Measurements from ENCODE around the gene NR2F1. TPM values are rescaled to one million over a fixed set of nuclear protein-coding genes. Genes with fewer than 3 reads are reported as not detected.
"Not testable (repeated sequence)": the region's sequence is repeated elsewhere in the genome, so short reads cannot be mapped to it uniquely, and the experiment has no call there.

Gene NR2F1
- not detected for total RNA-seq

GRCh38 chr5:93582677-93583438 is at the start of gene NR2F1:
NR2F1 (plus strand) TSS chr5:93583222; CDS start chr5:93585024, 1,802 bp downstream.
- Mint-ChIP-seq H3K36me3 (peaks cover 2% of the 10 kb centered on the region), H3K9me3 (no peaks in the 10 kb centered on the region), H3K27me3 (peaks cover 60% of the 10 kb centered on the region), H3K4me3 (peak within 1 kb of the TSS; percentile 65), H3K4me1 (peaks cover 31% of the 10 kb centered on the region), H3K27ac (no peak within 1 kb of the TSS)
- DNase-seq = no peak

- Mint-ChIP-seq H3K27ac (no peak overlapping the region), H3K36me3 (no peaks in the 10 kb centered on the region), H3K9me3 (peaks cover 3% of the 10 kb centered on the region), H3K4me1 (no peaks in the 10 kb centered on the region), H3K4me3 (no peak overlapping the region), H3K27me3 (peaks cover 26% of the 10 kb centered on the region)
- no peak for DNase-seq
These were observed 37.1 kb upstream of the NR2F1 start for GRCh38 chr5:93545872-93546271.

GRCh38 chr5:93549594-93549993 is 33.4 kb upstream of the NR2F1 start:
- H3K36me3 Mint-ChIP-seq, H3K27ac Mint-ChIP-seq, H3K4me3 Mint-ChIP-seq, DNase-seq, H3K4me1 Mint-ChIP-seq, H3K9me3 Mint-ChIP-seq: not testable (repeated sequence)
- H3K27me3 Mint-ChIP-seq = peaks cover 33% of the 10 kb centered on the region

GRCh38 chr5:93557021-93557604 is 25.9 kb upstream of the NR2F1 start:
- no peak overlapping the region for H3K27ac Mint-ChIP-seq
- no peaks in the 10 kb centered on the region for H3K9me3 Mint-ChIP-seq

GRCh38 chr5:93566091-93566490 is 16.9 kb upstream of the NR2F1 start:
- Mint-ChIP-seq H3K4me3 (no peak overlapping the region), H3K4me1 (peaks cover 8% of the 10 kb centered on the region), H3K27ac (no peak overlapping the region), H3K36me3 (no peaks in the 10 kb centered on the region), H3K9me3 (no peaks in the 10 kb centered on the region), H3K27me3 (peaks cover 64% of the 10 kb centered on the region)
- no peak for DNase-seq

More at GRCh38 chr5:93557021-93557604, 25.9 kb upstream of the NR2F1 start:
- H3K4me3 Mint-ChIP-seq = no peak overlapping the region
- no peaks in the 10 kb centered on the region for H3K4me1 Mint-ChIP-seq
- peaks cover 36% of the 10 kb centered on the region for H3K27me3 Mint-ChIP-seq
- DNase-seq = no peak
- H3K36me3 Mint-ChIP-seq = no peaks in the 10 kb centered on the region

- Mint-ChIP-seq H3K27ac (no peak overlapping the region), H3K9me3 (peaks cover 2% of the 10 kb centered on the region), H3K4me3 (no peak overlapping the region), H3K27me3 (peaks cover 72% of the 10 kb centered on the region), H3K36me3 (peaks cover 1% of the 10 kb centered on the region), H3K4me1 (peaks cover 17% of the 10 kb centered on the region)
- DNase-seq = no peak
These were observed 15.6 kb upstream of the NR2F1 start for GRCh38 chr5:93567424-93567823.

GRCh38 chr5:93569300-93570160 is 13.5 kb upstream of the NR2F1 start:
- H3K4me1 Mint-ChIP-seq = peaks cover 18% of the 10 kb centered on the region
- no peak overlapping the region for H3K4me3 Mint-ChIP-seq
- no peak overlapping the region for H3K27ac Mint-ChIP-seq
- peaks cover 2% of the 10 kb centered on the region for H3K9me3 Mint-ChIP-seq
- DNase-seq = no peak
- peaks cover 79% of the 10 kb centered on the region for H3K27me3 Mint-ChIP-seq
- H3K36me3 Mint-ChIP-seq = peaks cover 1% of the 10 kb centered on the region

GRCh38 chr5:93570294-93571113 is 12.5 kb upstream of the NR2F1 start:
- Mint-ChIP-seq H3K4me3 (no peak overlapping the region), H3K27me3 (peaks cover 88% of the 10 kb centered on the region), H3K27ac (no peak overlapping the region), H3K36me3 (peaks cover 1% of the 10 kb centered on the region), H3K9me3 (peaks cover 2% of the 10 kb centered on the region), H3K4me1 (peaks cover 18% of the 10 kb centered on the region)
- no peak for DNase-seq

- DNase-seq = no peak
- Mint-ChIP-seq H3K27me3 (peaks cover 94% of the 10 kb centered on the region), H3K27ac (no peak overlapping the region), H3K9me3 (peaks cover 2% of the 10 kb centered on the region), H3K4me3 (peak overlapping the region; percentile 35), H3K4me1 (peaks cover 18% of the 10 kb centered on the region), H3K36me3 (peaks cover 1% of the 10 kb centered on the region)
These were observed 11.7 kb upstream of the NR2F1 start for GRCh38 chr5:93571114-93571949.

- H3K9me3 Mint-ChIP-seq = peaks cover 2% of the 10 kb centered on the region
- peaks cover 1% of the 10 kb centered on the region for H3K36me3 Mint-ChIP-seq
- peaks cover 96% of the 10 kb centered on the region for H3K27me3 Mint-ChIP-seq
- H3K27ac Mint-ChIP-seq = no peak overlapping the region
- H3K4me1 Mint-ChIP-seq = peaks cover 18% of the 10 kb centered on the region
- H3K4me3 Mint-ChIP-seq = peak overlapping the region; percentile 35
- DNase-seq = no peak
These were observed 10.9 kb upstream of the NR2F1 start for GRCh38 chr5:93572101-93572607.

- no peak overlapping the region for H3K27ac Mint-ChIP-seq
- H3K36me3 Mint-ChIP-seq = peaks cover 1% of the 10 kb centered on the region
- peaks cover 2% of the 10 kb centered on the region for H3K9me3 Mint-ChIP-seq
- H3K27me3 Mint-ChIP-seq = peaks cover 96% of the 10 kb centered on the region
- H3K4me1 Mint-ChIP-seq = peaks cover 18% of the 10 kb centered on the region
- DNase-seq = no peak
- H3K4me3 Mint-ChIP-seq = no peak overlapping the region
These were observed 10.2 kb upstream of the NR2F1 start for GRCh38 chr5:93572608-93573353.

- H3K4me1 Mint-ChIP-seq = peaks cover 20% of the 10 kb centered on the region
- H3K27me3 Mint-ChIP-seq = peaks cover 99% of the 10 kb centered on the region
- no peak overlapping the region for H3K27ac Mint-ChIP-seq
- peaks cover 1% of the 10 kb centered on the region for H3K36me3 Mint-ChIP-seq
- no peak for DNase-seq
- peaks cover 2% of the 10 kb centered on the region for H3K9me3 Mint-ChIP-seq
- no peak overlapping the region for H3K4me3 Mint-ChIP-seq
These were observed 9.4 kb upstream of the NR2F1 start for GRCh38 chr5:93573354-93574351.

Measured in activated naive CD8-positive, alpha-beta T cell treated with anti-CD3 and anti-CD28 coated beads for 36 hours (primary cell).